Adipose tissue (tissue), 3 donors: ENCODE data around the gene SLC27A1. TPM values are rescaled to one million over a fixed set of nuclear protein-coding genes. Genes with fewer than 3 reads are reported as not detected.
"Not testable (repeated sequence)": the region's sequence is repeated elsewhere in the genome, so short reads cannot be mapped to it uniquely, and the experiment has no call there.

Experiments used
- H3K27ac ChIP-seq: one replicate; pipeline ENCODE4 v1.5.1; 2013; ENCODE audit warnings: low read depth, low read length
- WGBS, 3 donors: extraction: QIAGEN DNeasy Blood & Tissue Kit; methylation state at CpG; one replicate each; pipeline ENCODE4 v1.1.7; 2013; 5-methylcytosine and 5-hydroxymethylcytosine counted together
- polyA plus RNA-seq, 3 donors: library from polyadenylated mRNA; stranded (reverse); fragments of 200-250 nt; gene quantifications; one replicate each; pipeline ENCODE4 v1.2.3, GENCODE V29; 2013
- donor health status: healthy with polysubstance abuse.
- donor health status: Bipolar disorder and iron deficiency.
- donor health status: healthy.

SLC27A1 gene
- polyA plus RNA-seq, 3 donors, result 12.3 to 30.6 (median 23.7) TPM

DNA sequence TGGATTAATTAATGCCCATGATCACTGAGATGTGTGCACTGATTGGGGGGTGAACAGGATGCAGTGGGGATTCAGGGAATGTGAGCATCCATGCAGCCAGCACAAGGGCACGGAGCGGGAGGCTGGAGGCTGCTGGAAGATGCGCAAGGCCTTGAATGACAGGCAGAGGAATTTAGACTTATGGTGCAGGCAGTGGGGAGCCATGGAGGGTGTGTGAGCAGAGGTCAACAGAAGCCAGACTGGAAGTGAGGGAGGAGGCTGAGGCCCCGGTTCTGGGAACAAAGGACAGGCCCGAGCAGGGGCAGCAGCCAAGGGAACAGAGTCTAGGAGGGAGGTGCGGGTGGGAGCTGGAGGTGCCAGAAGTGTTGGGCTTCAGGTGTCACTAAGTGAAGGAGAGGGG lies 77.8 kb downstream of the SLC27A1 start:
- 82 to 85% (median 83%) methylated on average over 6 of the region's 6 CpGs for WGBS, 3 donors
- H3K27ac ChIP-seq, result no peak overlapping the region

GRCh38 chr19:17549085-17549740 lies 78.9 kb downstream of the SLC27A1 start:
- WGBS, 3 donors, result 71 to 84% (median 76%) methylated on average over 5 of the region's 5 CpGs
- H3K27ac ChIP-seq, result no peak overlapping the region

DNA sequence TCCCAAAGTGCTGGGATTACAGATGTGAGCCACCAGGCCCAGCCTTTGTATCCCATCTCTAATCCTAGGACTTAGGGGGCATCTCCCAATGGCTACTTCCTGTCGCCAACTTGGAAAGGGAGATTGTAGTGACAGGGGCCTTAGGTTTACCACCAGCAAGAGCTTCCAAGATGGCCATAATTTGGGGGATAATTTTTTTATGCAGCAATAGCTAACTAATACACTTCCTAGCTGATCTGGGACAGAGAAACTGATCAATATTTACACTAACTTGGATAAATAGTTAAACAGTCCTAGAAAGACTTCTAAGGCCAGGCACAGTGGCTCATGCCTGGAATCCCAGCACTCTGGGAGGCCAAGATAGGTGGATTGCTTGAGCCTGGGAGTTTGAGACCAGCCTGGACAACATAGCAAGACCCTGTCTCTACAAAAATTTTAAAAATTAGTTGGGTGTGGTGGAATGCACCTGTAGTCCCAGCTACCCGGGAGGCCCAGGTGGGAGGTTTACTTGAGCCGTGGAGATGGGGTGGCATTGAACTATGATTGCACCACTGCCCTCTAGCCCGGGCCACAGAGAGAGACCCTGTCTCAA lies 79.8 kb downstream of the SLC27A1 start:
- 91 to 95% (median 95%) methylated on average over 4 of the region's 4 CpGs for WGBS, 3 donors
- no peak overlapping the region for H3K27ac ChIP-seq

- not testable (repeated sequence) for H3K27ac ChIP-seq
- WGBS, 3 donors, result 94 to 98% (median 98%) methylated on average over 4 of the region's 4 CpGs
Observed at GRCh38 chr19:17552735-17553134, 82.4 kb downstream of the SLC27A1 start.

DNA sequence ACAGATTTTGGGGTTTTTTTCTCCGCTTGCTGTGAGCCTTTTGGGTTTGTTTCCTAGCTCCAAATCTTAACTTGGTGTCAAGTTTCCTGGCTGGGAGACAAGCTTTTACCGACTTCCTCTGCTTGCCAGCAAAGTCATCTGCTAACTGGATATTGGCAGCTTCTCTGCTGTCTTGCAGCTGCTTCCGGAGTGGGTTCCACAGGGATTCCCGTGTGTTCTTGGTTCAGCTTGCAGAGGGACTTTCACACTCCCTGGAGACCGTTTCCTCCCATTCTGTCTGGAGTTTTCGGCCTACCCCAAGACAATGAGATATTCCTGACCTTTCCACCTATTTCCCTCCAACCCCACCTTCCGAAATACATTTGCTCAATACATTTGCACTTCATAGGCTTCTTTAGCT lies 82.9 kb downstream of the SLC27A1 start:
- WGBS, 3 donors, result 21 to 33% (median 25%) methylated on average over 7 of the region's 7 CpGs

DNA sequence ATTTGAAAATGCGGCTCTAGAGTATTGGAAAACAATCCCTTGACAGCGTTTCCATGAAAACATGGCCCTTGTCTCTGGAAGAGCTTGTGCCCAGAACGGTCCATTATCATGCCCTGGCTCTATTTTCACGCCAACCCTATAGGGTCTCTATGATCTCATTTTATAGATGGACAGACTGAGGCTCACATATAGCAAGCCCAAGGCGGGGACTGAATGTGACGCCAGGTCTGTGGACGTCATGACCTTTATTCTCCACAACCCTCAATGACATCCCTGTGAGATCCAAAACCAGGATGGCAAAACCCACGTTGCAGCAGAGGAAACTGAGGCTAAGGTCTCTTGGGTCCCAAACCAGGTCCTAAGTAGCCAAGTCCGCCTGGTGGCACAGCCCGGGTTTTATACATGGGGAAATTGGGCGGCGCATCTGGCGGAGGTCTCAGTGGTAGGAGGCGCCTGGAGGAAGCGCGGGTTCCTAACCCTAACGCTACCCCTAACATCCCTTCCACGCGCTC lies 84.7 kb downstream of the SLC27A1 start:
- no peak overlapping the region for H3K27ac ChIP-seq
- WGBS, 3 donors, result 11 to 14% (median 11%) methylated on average over 19 of the region's 19 CpGs

More for the DNA sequence above, 82.9 kb downstream of the SLC27A1 start:
- no peak overlapping the region for H3K27ac ChIP-seq

- 0% methylated on average over 26 to 64 of the region's 64 CpGs for WGBS, 3 donors
- H3K27ac ChIP-seq, result peak within 1 kb of the TSS; percentile 29
Observed at GRCh38 chr19:17555480-17555928, 85.2 kb downstream of the SLC27A1 start, which contains the start of gene COLGALT1. Gene COLGALT1 (plus strand): TSS chr19:17555649. CDS start chr19:17555714, 65 bp downstream.

Other genes with a start within 250 kb of the SLC27A1 start
- 10 to 100 TPM; 21.4 to 46.4 (median 30.6) TPM for gene OCEL1, start 244.3 kb upstream of the SLC27A1 start, polyA plus RNA-seq
- gene NR2F6, start 224.6 kb upstream of the SLC27A1 start, polyA plus RNA-seq, result 10 to 100 TPM; 11.0 to 44.8 (median 30.2) TPM
- gene USHBP1, start 205.8 kb upstream of the SLC27A1 start, polyA plus RNA-seq, result 10 to 100 TPM in 2 of 3 donors, 1 to 10 TPM in 1; 2.5 to 28.0 (median 11.0) TPM
- 10 to 100 TPM; 38.2 to 70.6 (median 65.2) TPM for gene BABAM1, start 203.1 kb upstream of the SLC27A1 start, polyA plus RNA-seq
- gene ANKLE1, start 188.6 kb upstream of the SLC27A1 start, polyA plus RNA-seq, result under 1 TPM; 0.08 to 0.70 (median 0.34) TPM
- 1 to 10 TPM; 7.1 to 9.2 (median 7.9) TPM for gene ABHD8, start 167.1 kb upstream of the SLC27A1 start, polyA plus RNA-seq
- 100 to 1,000 TPM in 2 of 3 donors, 10 to 100 TPM in 1; 97.5 to 156 (median 101) TPM for gene MRPL34, start 164.7 kb upstream of the SLC27A1 start, polyA plus RNA-seq
- 10 to 100 TPM; 19.7 to 90.1 (median 39.3) TPM for gene DDA1, start 161.0 kb upstream of the SLC27A1 start, polyA plus RNA-seq
- 10 to 100 TPM in 1 of 3 donors, 1 to 10 TPM in 2; 5.6 to 15.8 (median 6.3) TPM for gene ANO8, start 135.7 kb upstream of the SLC27A1 start, polyA plus RNA-seq
- gene GTPBP3, start 133.0 kb upstream of the SLC27A1 start, polyA plus RNA-seq, result 10 to 100 TPM; 10.1 to 18.8 (median 13.6) TPM
- gene PLVAP, start 93.2 kb upstream of the SLC27A1 start, polyA plus RNA-seq, result 100 to 1,000 TPM in 1 of 3 donors, 10 to 100 TPM in 2; 73.0 to 247 (median 78.6) TPM
- gene CCDC194, start 76.3 kb upstream of the SLC27A1 start, polyA plus RNA-seq, result not detected
- 100 to 1,000 TPM in 2 of 3 donors, 10 to 100 TPM in 1; 51.3 to 220 (median 175) TPM for gene BST2, start 64.9 kb upstream of the SLC27A1 start, polyA plus RNA-seq
- 10 to 100 TPM; 43.9 to 70.1 (median 66.4) TPM for gene MVB12A, start 50.5 kb upstream of the SLC27A1 start, polyA plus RNA-seq
- gene TMEM221, start 21.9 kb upstream of the SLC27A1 start, polyA plus RNA-seq, result under 1 TPM; 0.06 to 0.59 (median 0.34) TPM
- gene NXNL1, start 9.6 kb upstream of the SLC27A1 start, polyA plus RNA-seq, result 1 to 10 TPM in 2 of 3 donors, under 1 TPM in 1; 0.07 to 1.6 (median 1.6) TPM
- 100 to 1,000 TPM in 1 of 3 donors, 10 to 100 TPM in 2; 67.1 to 126 (median 86.4) TPM for gene PGLS, start 41.1 kb downstream of the SLC27A1 start, polyA plus RNA-seq
- 10 to 100 TPM; 21.5 to 68.3 (median 50.4) TPM for gene COLGALT1, start 85.1 kb downstream of the SLC27A1 start, polyA plus RNA-seq
- 1 to 10 TPM in 1 of 3 donors, under 1 TPM in 2; 0.11 to 1.0 (median 0.15) TPM for gene UNC13A, start 217.8 kb downstream of the SLC27A1 start, polyA plus RNA-seq
- gene MAP1S, start 249.0 kb downstream of the SLC27A1 start, polyA plus RNA-seq, result 10 to 100 TPM; 11.0 to 27.8 (median 13.9) TPM